NCI-H446 treated with DMSO at 0.1 percent for 48 hours (cell line): Measurements from ENCODE around the gene PDE8B.

ENCODE experiments used
- DNase-seq: peaks from one replicate; lab custom pipeline; 2025; lab: John Stamatoyannopoulos, UW

Gene PDE8B

GRCh38 chr5:77210091-77210963 is at the start of gene PDE8B:
TSS of gene PDE8B (plus strand) at chr5:77210680. CDS start at chr5:77210926, 246 bp downstream.
- DNase-seq, result no peak

GRCh38 chr5:77163453-77163852 is 47.0 kb upstream of the PDE8B start:
- no peak for DNase-seq

- no peak for DNase-seq
These were observed 43.4 kb upstream of the PDE8B start for GRCh38 chr5:77167063-77167462.

GRCh38 chr5:77167695-77168121 is 42.8 kb upstream of the PDE8B start:
- DNase-seq, result peak; percentile 60

- DNase-seq, result peak; percentile 79
These were observed 42.2 kb upstream of the PDE8B start for GRCh38 chr5:77168161-77168878.

- no peak for DNase-seq
These were observed 41.6 kb upstream of the PDE8B start for GRCh38 chr5:77168879-77169244.

GRCh38 chr5:77170196-77170890 is 40.1 kb upstream of the PDE8B start:
- DNase-seq, result no peak

GRCh38 chr5:77171141-77171910 is 39.2 kb upstream of the PDE8B start:
- no peak for DNase-seq

GRCh38 chr5:77172713-77173328 is 37.7 kb upstream of the PDE8B start:
- no peak for DNase-seq

GRCh38 chr5:77174526-77174925 is 36.0 kb upstream of the PDE8B start:
- DNase-seq, result no peak

- DNase-seq, result no peak
These were observed 35.2 kb upstream of the PDE8B start for GRCh38 chr5:77175231-77175630.

GRCh38 chr5:77176429-77176828 is 34.1 kb upstream of the PDE8B start:
- DNase-seq, result no peak

GRCh38 chr5:77177576-77177975 is 32.9 kb upstream of the PDE8B start:
- no peak for DNase-seq

GRCh38 chr5:77180167-77181081 is 30.1 kb upstream of the PDE8B start:
- DNase-seq, result no peak

GRCh38 chr5:77181173-77181572 is 29.3 kb upstream of the PDE8B start:
- no peak for DNase-seq

GRCh38 chr5:77181596-77182304 is 28.7 kb upstream of the PDE8B start:
- no peak for DNase-seq

- DNase-seq, result no peak
These were observed 28.1 kb upstream of the PDE8B start for GRCh38 chr5:77182367-77182766.

- no peak for DNase-seq
These were observed 23.7 kb upstream of the PDE8B start for GRCh38 chr5:77186652-77187370.

- DNase-seq, result no peak
These were observed 21.1 kb upstream of the PDE8B start for GRCh38 chr5:77189421-77189820.
